Activated CD8-positive, alpha-beta memory T cell treated with anti-CD3 and anti-CD28 coated beads, Interleukin-2, amount 50 U/mL, for 4 hours (primary cell): ENCODE results near the gene AMDHD1.
"Not testable (repeated sequence)": the region's sequence is repeated elsewhere in the genome, so short reads cannot be mapped to it uniquely, and the experiment has no call there.

Source experiments
- DNase-seq: peaks from one replicate; pipeline ENCODE4 v3.0.0-alpha.2; 2020

Gene AMDHD1

GRCh38 chr12:95966287-95966870, 23.2 kb downstream of the AMDHD1 start:
- DNase-seq, result no peak

GRCh38 chr12:95967301-95967700, 24.2 kb downstream of the AMDHD1 start:
- no peak for DNase-seq

GRCh38 chr12:95969116-95969515, 26.0 kb downstream of the AMDHD1 start:
- DNase-seq, result not testable (repeated sequence)

- DNase-seq, result no peak
These were observed 27.8 kb downstream of the AMDHD1 start for GRCh38 chr12:95970905-95971304.

GRCh38 chr12:95972832-95973456, 29.8 kb downstream of the AMDHD1 start:
- no peak for DNase-seq

GRCh38 chr12:95974358-95974757, 31.2 kb downstream of the AMDHD1 start:
- DNase-seq, result no peak

- DNase-seq, result no peak
These were observed 32.4 kb downstream of the AMDHD1 start for GRCh38 chr12:95975491-95975890.

- DNase-seq, result no peak
These were observed 33.3 kb downstream of the AMDHD1 start for GRCh38 chr12:95976416-95976832.

GRCh38 chr12:95977764-95978305, 34.7 kb downstream of the AMDHD1 start:
- no peak for DNase-seq

- DNase-seq, result no peak
These were observed 35.2 kb downstream of the AMDHD1 start for GRCh38 chr12:95978351-95978750.

GRCh38 chr12:95978774-95979173, 35.6 kb downstream of the AMDHD1 start:
- DNase-seq, result no peak

GRCh38 chr12:95980437-95980836, 37.3 kb downstream of the AMDHD1 start:
- DNase-seq, result no peak

GRCh38 chr12:95982602-95983001, 39.5 kb downstream of the AMDHD1 start:
- no peak for DNase-seq

GRCh38 chr12:95984682-95985081, 41.6 kb downstream of the AMDHD1 start:
- DNase-seq, result no peak

- no peak for DNase-seq
These were observed 43.8 kb downstream of the AMDHD1 start for GRCh38 chr12:95986635-95987570.

GRCh38 chr12:95988506-95989275, 45.6 kb downstream of the AMDHD1 start:
- DNase-seq, result no peak

- no peak for DNase-seq
These were observed 46.5 kb downstream of the AMDHD1 start for GRCh38 chr12:95989504-95990123.

- DNase-seq, result no peak
These were observed 47.0 kb downstream of the AMDHD1 start for GRCh38 chr12:95990136-95990535.

GRCh38 chr12:95993907-95994306, 50.8 kb downstream of the AMDHD1 start:
- no peak for DNase-seq

GRCh38 chr12:95994476-95994875, 51.3 kb downstream of the AMDHD1 start:
- DNase-seq, result no peak

GRCh38 chr12:95995238-95996031, 52.3 kb downstream of the AMDHD1 start:
- no peak for DNase-seq
